Small intestine (tissue), 7 donors: ENCODE data around the gene CPVL. TPM values are rescaled to one million over a fixed set of nuclear protein-coding genes. Genes with fewer than 3 reads are reported as not detected.

Experiments
- DNase-seq, 2 donors: peaks; one replicate each; pipeline versions ENCODE4 v3.0.0 to v3.0.0-alpha.2; 2013
- FAIRE-seq: peaks from 2 replicates; lab custom pipeline; 2012; peaks lifted over from hg19 to GRCh38; lab: Jason Lieb, UNC
- H3K27ac ChIP-seq, 3 donors: one replicate each; pipeline ENCODE4 v1.5.1; 2013; ENCODE audit warnings: low read length in 2 of 3, mild to moderate bottlenecking in 2 of 3, control low read depth in 1 of 3, inconsistent platforms in 1 of 3, low read depth in 1 of 3, moderate library complexity in 1 of 3
- H3K27me3 ChIP-seq, 3 donors: one replicate each; pipeline ENCODE4 v1.6.1; 2013; ENCODE audit warnings: low read length in 3 of 3, inconsistent platforms in 1 of 3; ENCODE audit not compliant: control insufficient read depth in 3 of 3, insufficient read depth in 3 of 3
- H3K36me3 ChIP-seq, 3 donors: one replicate each; pipeline ENCODE4 v1.6.1; 2013; ENCODE audit warnings: low read length in 3 of 3, inconsistent platforms in 1 of 3, low read depth in 1 of 3, mild to moderate bottlenecking in 1 of 3, moderate library complexity in 1 of 3; ENCODE audit not compliant: control insufficient read depth in 3 of 3, insufficient read depth in 2 of 3
- H3K4me1 ChIP-seq, 3 donors: one replicate each; pipeline ENCODE4 v1.6.1; 2013; ENCODE audit warnings: low read length in 2 of 3, inconsistent platforms in 1 of 3, low read depth in 1 of 3, mild to moderate bottlenecking in 1 of 3, moderate library complexity in 1 of 3; ENCODE audit not compliant: control insufficient read depth in 3 of 3, insufficient read depth in 2 of 3
- H3K4me3 ChIP-seq, 3 donors: one replicate each; pipeline ENCODE4 v1.5.1; 2013; ENCODE audit warnings: low read length in 3 of 3, control low read depth in 1 of 3, inconsistent platforms in 1 of 3, low read depth in 1 of 3, mild to moderate bottlenecking in 1 of 3, moderate library complexity in 1 of 3
- H3K9me3 ChIP-seq, 2 donors: one replicate each; pipeline ENCODE4 v1.6.1; 2013; ENCODE audit warnings: low read depth in 1 of 2, low read length in 1 of 2; ENCODE audit not compliant: control insufficient read depth in 2 of 2, insufficient read depth in 1 of 2
- WGBS, 3 donors: extraction: QIAGEN DNeasy Blood & Tissue Kit; methylation state at CpG; one replicate each; pipeline ENCODE4 v1.1.7; 2013; 5-methylcytosine and 5-hydroxymethylcytosine counted together
- polyA plus RNA-seq, 4 donors: library from polyadenylated mRNA; stranded (reverse) in 3 of 4; unstranded in 1 of 4; fragments of 200-250 nt in 3 of 4; fragments of 120-200 nt in 1 of 4; gene quantifications; one replicate each; pipeline versions ENCODE4 v1.2.1 to v1.2.3, GENCODE V29; 2013
- donor health status: healthy with polysubstance abuse.
- donor health status: control.
- donor health status: control.
- donor health status: Bipolar disorder and iron deficiency.
- donor health status: healthy.

Gene CPVL
- polyA plus RNA-seq, 4 donors, result 1.8 to 320 (median 11.2) TPM

- no peak overlapping the region for H3K27ac ChIP-seq
- H3K36me3 ChIP-seq, result no peaks in the 10 kb centered on the region
- FAIRE-seq (no peak), DNase-seq (no peak)
- no peaks in the 10 kb centered on the region for H3K4me1 ChIP-seq
- no peaks in the 10 kb centered on the region for H3K27me3 ChIP-seq
- no peaks in the 10 kb centered on the region for H3K9me3 ChIP-seq
- no peak overlapping the region for H3K4me3 ChIP-seq
Measured at GRCh38 chr7:29053105-29053872, 93.0 kb downstream of the CPVL start.

- Histone ChIP-seq H3K4me1 (peaks cover 0 to 10% (median 6%) of the 10 kb centered on the region in 3 donors), H3K4me3 (no peak overlapping the region), H3K36me3 (no peaks in the 10 kb centered on the region), H3K9me3 (no peaks in the 10 kb centered on the region), H3K27me3 (no peaks in the 10 kb centered on the region), H3K27ac (no peak overlapping the region)
- 91 to 94% (median 91%) methylated on average over 2 of the region's 2 CpGs for WGBS, 3 donors
- FAIRE-seq (no peak), DNase-seq (no peak)
Measured at GRCh38 chr7:29046978-29047377, 99.4 kb downstream of the CPVL start.

GRCh38 chr7:29045258-29046086, 100.9 kb downstream of the CPVL start:
- Histone ChIP-seq H3K4me1 (peaks cover 0 to 10% (median 6%) of the 10 kb centered on the region in 3 donors), H3K4me3 (no peak overlapping the region), H3K27ac (no peak overlapping the region), H3K9me3 (no peaks in the 10 kb centered on the region), H3K27me3 (no peaks in the 10 kb centered on the region), H3K36me3 (no peaks in the 10 kb centered on the region)
- DNase-seq (peak; percentile 14 to 20), FAIRE-seq (no peak)
- WGBS, 3 donors, result 16 to 51% (median 30%) methylated on average over 4 of the region's 4 CpGs

GRCh38 chr7:29044554-29044953, 101.8 kb downstream of the CPVL start:
- Histone ChIP-seq H3K4me1 (peaks cover 0 to 10% (median 6%) of the 10 kb centered on the region in 3 donors), H3K9me3 (no peaks in the 10 kb centered on the region), H3K36me3 (no peaks in the 10 kb centered on the region), H3K4me3 (no peak overlapping the region), H3K27ac (no peak overlapping the region), H3K27me3 (no peaks in the 10 kb centered on the region)
- no peak for FAIRE-seq
- DNase-seq, result no peak
- WGBS, 3 donors, result 77 to 95% (median 88%) methylated on average over 5 of the region's 5 CpGs

GRCh38 chr7:29043576-29043975, 102.8 kb downstream of the CPVL start:
- WGBS, 3 donors, result 12 to 57% (median 36%) methylated on average over 5 of the region's 5 CpGs
- H3K27ac ChIP-seq, result peak overlapping the region in 1 of 3 donors; percentile 59
- DNase-seq, result no peak
- H3K4me3 ChIP-seq, result no peak overlapping the region
- no peaks in the 10 kb centered on the region for H3K36me3 ChIP-seq
- FAIRE-seq, result no peak
- no peaks in the 10 kb centered on the region for H3K27me3 ChIP-seq
- H3K4me1 ChIP-seq, result peaks cover 0 to 10% (median 6%) of the 10 kb centered on the region in 3 donors
- H3K9me3 ChIP-seq, result no peaks in the 10 kb centered on the region

- Histone ChIP-seq H3K4me1 (peaks cover 0 to 10% (median 6%) of the 10 kb centered on the region in 3 donors), H3K27ac (no peak overlapping the region), H3K4me3 (no peak overlapping the region), H3K9me3 (no peaks in the 10 kb centered on the region), H3K36me3 (no peaks in the 10 kb centered on the region), H3K27me3 (no peaks in the 10 kb centered on the region)
- DNase-seq, result peak; percentile 56 to 71
- WGBS, 3 donors, result 6 to 56% (median 25%) methylated on average over 4 of the region's 4 CpGs
- FAIRE-seq, result no peak
Measured at GRCh38 chr7:29042824-29043231, 103.5 kb downstream of the CPVL start.

- Histone ChIP-seq H3K4me3 (no peak overlapping the region), H3K27ac (no peak overlapping the region), H3K27me3 (no peaks in the 10 kb centered on the region), H3K9me3 (no peaks in the 10 kb centered on the region), H3K4me1 (peaks cover 0 to 10% (median 6%) of the 10 kb centered on the region in 3 donors), H3K36me3 (no peaks in the 10 kb centered on the region)
- FAIRE-seq (no peak), DNase-seq (no peak)
- WGBS, 3 donors, result 88 to 92% (median 90%) methylated on average over 4 of the region's 4 CpGs
Measured at GRCh38 chr7:29041991-29042390, 104.3 kb downstream of the CPVL start.

- H3K27ac ChIP-seq, result no peak overlapping the region
- H3K4me3 ChIP-seq, result no peak overlapping the region
- H3K27me3 ChIP-seq, result no peaks in the 10 kb centered on the region
- no peaks in the 10 kb centered on the region for H3K9me3 ChIP-seq
- DNase-seq (no peak), FAIRE-seq (no peak)
- WGBS, 3 donors, result 64 to 82% (median 75%) methylated on average over 2 of the region's 2 CpGs
- peaks cover 0 to 10% (median 6%) of the 10 kb centered on the region in 3 donors for H3K4me1 ChIP-seq
- no peaks in the 10 kb centered on the region for H3K36me3 ChIP-seq
Measured at GRCh38 chr7:29040579-29040925, 105.8 kb downstream of the CPVL start.
